Transverse colon (tissue), 4 donors: Measurements from ENCODE around the gene SLC22A3. TPM values are rescaled to one million over a fixed set of nuclear protein-coding genes. Genes with fewer than 3 reads are reported as not detected.
A peak's percentile ranks its signal among the peaks of the same experiment; 100 is the strongest.

Experiments
- DNase-seq: peaks from one replicate; pipeline ENCODE4 v3.0.0-alpha.2; 2019
- H3K27ac ChIP-seq, 4 donors: fragments of 200-600 bp; sonication (generic); 2 replicates each; pipeline ENCODE4 v1.5.1; 2016 to 2018; ENCODE audit warnings: inconsistent platforms in 4 of 4
- H3K27me3 ChIP-seq: fragments of 200-600 bp; sonication (generic); 2 replicates; pipeline ENCODE4 v1.5.1; 2017; ENCODE audit warnings: inconsistent platforms
- H3K36me3 ChIP-seq, 4 donors: fragments of 200-600 bp; sonication (generic); 2 replicates each; pipeline ENCODE4 v1.5.1; 2017 to 2019; ENCODE audit warnings: inconsistent platforms in 4 of 4
- H3K4me1 ChIP-seq, 4 donors: fragments of 200-600 bp; sonication (generic); 2 replicates each; pipeline ENCODE4 v1.5.1; 2017 to 2020; ENCODE audit warnings: inconsistent platforms in 4 of 4
- H3K4me3 ChIP-seq, 4 donors: fragments of 200-600 bp; sonication (generic); 1 replicate in 1 of 4; 2 replicates in 3 of 4; pipeline versions ENCODE4 v1.5.1 to v1.6.1; 2017 to 2019; ENCODE audit warnings: inconsistent platforms in 4 of 4
- H3K9me3 ChIP-seq, 2 donors: fragments of 200-600 bp; sonication (generic); 2 replicates each; pipeline ENCODE4 v1.5.1; 2017 to 2019; ENCODE audit warnings: inconsistent platforms in 2 of 2
- EP300 ChIP-seq: sonication (generic); formaldehyde crosslinking; IDR thresholded peaks from one replicate; pipeline ENCODE4 v1.6.1; 2017; ENCODE audit warnings: antibody characterized with exemption, low read depth
- POLR2A ChIP-seq: fragments of 450-650 bp; IDR thresholded peaks from one replicate; pipeline ENCODE4 v1.6.1; 2016; ENCODE audit warnings: antibody characterized with exemption, mild to moderate bottlenecking, moderate library complexity
- POLR2AphosphoS5 ChIP-seq, 3 donors: sonication (generic); formaldehyde crosslinking; IDR thresholded peaks; one replicate each; pipeline ENCODE4 v1.6.1; 2016; ENCODE audit warnings: antibody characterized with exemption in 3 of 3
- WGBS, 2 donors: methylation state at CpG; one replicate each; pipeline ENCODE4 v1.1.5; 2018; ENCODE audit warnings: low coverage in 1 of 2; 5-methylcytosine and 5-hydroxymethylcytosine counted together
- in situ Hi-C, 4 donors: fragments of 200-750 bp; cut with MboI; loops; one replicate each; pipeline versions ENCODE4 v1.15.0 to v1.15.1; 2017; ENCODE audit warnings: low sequenced_read_pairs in 3 of 4, low pct_ligation_motif_present in 1 of 4, low pct_unique_long_range_greater_than_20kb in 1 of 4
- intact Hi-C: fragments of 100-400 bp; cut with DNase I; formaldehyde crosslinking; loops from one replicate; pipeline ENCODE4 v1.15.1; 2023; ENCODE audit warnings: low total_unique reads
- total RNA-seq, 4 donors: library from RNA; depleted of rRNA; stranded (reverse); fragments of >200 nt; gene quantifications; one replicate each; pipeline ENCODE4 v1.1.0, GENCODE V29; 2016
- TF ChIP-seq, protein P1 (sequence below), 5 experiments: fragments of 200-600 bp in 3 of 5; fragments of 450-650 bp in 2 of 5; sonication (generic) in 3 of 5; IDR thresholded peaks; 1 replicate in 2 of 5; 2 replicates in 3 of 5; pipeline ENCODE4 v1.5.1; 2016 to 2017; ENCODE audit warnings: antibody characterized with exemption in 5 of 5, inconsistent platforms in 3 of 5, mild to moderate bottlenecking in 2 of 5, moderate library complexity in 1 of 5

SLC22A3 gene
- total RNA-seq, 4 donors from 2014 or later, result 4.5 to 12.0 (median 6.9) TPM

DNA sequence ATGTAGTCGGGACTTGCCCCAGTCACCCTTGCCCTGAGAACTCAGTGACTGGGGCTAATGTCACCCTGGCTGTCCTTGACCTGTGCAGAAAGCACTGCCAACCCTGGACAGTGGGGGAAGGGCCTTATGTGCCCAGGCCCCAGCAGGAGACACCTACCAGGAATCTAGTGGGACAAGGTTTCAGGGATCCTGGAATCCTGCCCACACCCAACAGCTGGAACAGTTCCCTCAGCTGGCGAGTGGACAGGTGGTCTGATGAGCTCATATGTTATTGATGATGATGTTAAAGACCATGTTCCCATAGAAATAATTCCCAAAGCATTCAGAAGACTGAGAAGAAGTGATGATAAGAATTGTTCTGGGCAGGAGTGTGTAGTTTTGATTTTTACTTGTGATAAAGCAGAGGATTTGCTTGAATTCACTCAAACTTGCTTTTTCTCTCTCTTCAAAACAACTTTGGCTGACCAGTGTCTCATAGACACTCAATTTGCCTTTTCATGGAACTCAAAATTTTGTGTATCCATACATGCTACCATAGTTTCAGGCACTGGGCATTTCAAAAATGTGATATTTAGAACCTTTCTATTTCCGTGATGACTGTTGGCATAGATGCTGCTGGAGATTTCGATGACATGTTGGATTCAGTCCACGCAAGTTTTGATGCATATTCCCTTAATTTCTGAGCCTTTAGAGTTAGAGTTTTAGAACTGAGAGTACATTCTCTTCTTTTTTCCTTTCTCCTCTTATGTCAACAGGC, 79.3 kb downstream of the SLC22A3 start:
- H3K27ac ChIP-seq, result peak overlapping the region in 1 of 4 donors; percentile 25

GRCh38 chr6:160428069-160428430, 79.9 kb downstream of the SLC22A3 start:
- peak in 1 of 3 donors; percentile 12 for TF ChIP-seq POLR2AphosphoS5 (IDR thresholded peaks at IDR 0.05)
- no peak for TF ChIP-seq POLR2A
- in situ Hi-C loops, result no loop called here
- H3K9me3 ChIP-seq, result no peaks in the 10 kb centered on the region
- H3K27me3 ChIP-seq, result no peaks in the 10 kb centered on the region
- 45 to 71% methylated on average over 2 to 4 of the region's 4 CpGs for WGBS, 2 donors
- no peaks in the 10 kb centered on the region for H3K36me3 ChIP-seq
- H3K27ac ChIP-seq, result peak overlapping the region in 1 of 4 donors; percentile 5
- H3K4me1 ChIP-seq, result peaks cover 0 to 17% (median 5%) of the 10 kb centered on the region in 4 donors
- H3K4me3 ChIP-seq, result no peak overlapping the region
- no peak for DNase-seq
- intact Hi-C loops, result no loop called here

More for the DNA sequence above, 79.3 kb downstream of the SLC22A3 start:
- TF ChIP-seq POLR2AphosphoS5 (IDR thresholded peaks at IDR 0.05), result no peak
- no peak for TF ChIP-seq POLR2A
- TF ChIP-seq, protein P1, sequence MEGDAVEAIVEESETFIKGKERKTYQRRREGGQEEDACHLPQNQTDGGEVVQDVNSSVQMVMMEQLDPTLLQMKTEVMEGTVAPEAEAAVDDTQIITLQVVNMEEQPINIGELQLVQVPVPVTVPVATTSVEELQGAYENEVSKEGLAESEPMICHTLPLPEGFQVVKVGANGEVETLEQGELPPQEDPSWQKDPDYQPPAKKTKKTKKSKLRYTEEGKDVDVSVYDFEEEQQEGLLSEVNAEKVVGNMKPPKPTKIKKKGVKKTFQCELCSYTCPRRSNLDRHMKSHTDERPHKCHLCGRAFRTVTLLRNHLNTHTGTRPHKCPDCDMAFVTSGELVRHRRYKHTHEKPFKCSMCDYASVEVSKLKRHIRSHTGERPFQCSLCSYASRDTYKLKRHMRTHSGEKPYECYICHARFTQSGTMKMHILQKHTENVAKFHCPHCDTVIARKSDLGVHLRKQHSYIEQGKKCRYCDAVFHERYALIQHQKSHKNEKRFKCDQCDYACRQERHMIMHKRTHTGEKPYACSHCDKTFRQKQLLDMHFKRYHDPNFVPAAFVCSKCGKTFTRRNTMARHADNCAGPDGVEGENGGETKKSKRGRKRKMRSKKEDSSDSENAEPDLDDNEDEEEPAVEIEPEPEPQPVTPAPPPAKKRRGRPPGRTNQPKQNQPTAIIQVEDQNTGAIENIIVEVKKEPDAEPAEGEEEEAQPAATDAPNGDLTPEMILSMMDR (IDR thresholded peaks at IDR 0.05), result no peak
- no peak for TF ChIP-seq EP300
- 80 to 88% methylated on average over 3 to 5 of the region's 5 CpGs for WGBS, 2 donors
- intact Hi-C loops (no loop called here), in situ Hi-C loops (no loop called here)
- no peaks in the 10 kb centered on the region for H3K27me3 ChIP-seq
- H3K36me3 ChIP-seq, result no peaks in the 10 kb centered on the region
- H3K4me1 ChIP-seq, result peaks cover 0 to 17% (median 5%) of the 10 kb centered on the region in 4 donors
- no peak for DNase-seq
- no peaks in the 10 kb centered on the region for H3K9me3 ChIP-seq
- no peak overlapping the region for H3K4me3 ChIP-seq

DNA sequence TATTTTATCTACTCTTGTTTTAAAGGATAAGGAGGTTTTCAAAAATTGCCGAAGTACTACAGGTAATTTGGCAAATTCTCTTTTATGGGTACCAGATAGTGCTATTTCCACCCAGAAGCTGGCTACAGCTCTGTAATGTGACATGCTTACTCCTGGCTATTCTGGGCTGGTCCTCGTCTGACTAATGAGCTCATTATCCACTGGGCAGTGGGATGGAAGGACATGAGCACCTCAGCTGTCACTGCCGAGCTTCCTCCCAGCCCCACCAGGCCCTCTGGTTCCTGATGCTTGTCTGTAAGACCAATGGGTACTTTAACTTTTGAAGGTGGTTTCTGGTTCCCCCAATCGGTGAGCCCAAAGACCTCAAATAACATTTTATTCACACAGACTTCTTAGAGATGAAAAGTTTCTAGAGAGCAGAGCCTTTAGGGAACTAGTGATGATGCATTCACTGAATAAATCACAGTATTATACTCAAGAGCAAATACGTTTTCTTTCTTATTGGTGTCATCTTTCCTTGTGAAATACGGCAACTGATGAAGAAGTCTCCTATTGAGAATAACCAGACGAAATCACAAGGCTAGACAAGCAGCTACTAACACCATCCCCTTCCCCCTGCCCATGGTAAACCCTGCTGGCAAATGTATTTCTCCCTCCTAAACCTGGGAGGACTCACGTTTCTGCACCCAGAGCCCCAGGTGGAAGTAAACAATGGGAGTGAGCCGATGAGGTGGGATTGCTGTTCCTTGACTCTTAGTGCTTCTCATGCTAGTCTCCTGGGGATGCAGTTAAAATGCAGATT, 80.8 kb downstream of the SLC22A3 start:
- Histone ChIP-seq H3K4me3 (no peak overlapping the region), H3K27ac (peak overlapping the region in 3 of 4 donors; percentile 35 to 80 (median 72)), H3K9me3 (no peaks in the 10 kb centered on the region), H3K27me3 (no peaks in the 10 kb centered on the region), H3K36me3 (no peaks in the 10 kb centered on the region), H3K4me1 (peaks cover 0 to 17% (median 5%) of the 10 kb centered on the region in 4 donors)
- in situ Hi-C loops (no loop called here), intact Hi-C loops (no loop called here)
- no peak for DNase-seq
- 68 to 93% methylated on average over 3 to 9 of the region's 9 CpGs for WGBS, 2 donors
- TF ChIP-seq POLR2AphosphoS5 (IDR thresholded peaks at IDR 0.05) (peak in 2 of 3 donors; percentile 13 to 23), EP300 (no peak)

DNA sequence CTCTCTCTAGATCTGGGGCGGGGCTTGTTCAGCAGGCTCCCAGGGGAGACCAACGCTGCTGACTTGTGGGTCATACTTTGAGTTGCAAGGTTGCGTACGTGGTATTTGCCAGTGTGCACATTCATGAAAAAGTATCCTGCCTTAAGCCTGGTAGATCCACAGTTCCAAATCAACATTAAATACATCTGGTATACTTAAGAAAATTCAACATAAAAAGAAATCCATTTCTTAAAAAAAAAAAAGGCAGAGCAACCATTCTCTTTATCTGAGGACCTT, 81.4 kb downstream of the SLC22A3 start:
- Histone ChIP-seq H3K27me3 (no peaks in the 10 kb centered on the region), H3K9me3 (no peaks in the 10 kb centered on the region), H3K36me3 (no peaks in the 10 kb centered on the region), H3K27ac (peak overlapping the region in 3 of 4 donors; percentile 71 to 80 (median 72)), H3K4me3 (no peak overlapping the region), H3K4me1 (peaks cover 0 to 17% (median 5%) of the 10 kb centered on the region in 4 donors)
- no peak for TF ChIP-seq POLR2AphosphoS5 (IDR thresholded peaks at IDR 0.05)
- no peak for TF ChIP-seq POLR2A
- TF ChIP-seq EP300, result no peak
- TF ChIP-seq, protein P1 (IDR thresholded peaks at IDR 0.05), result no peak
- WGBS, 2 donors, result 82% methylated on average over 4 of the region's 4 CpGs; no CpG with 5 or more reads in 1 of the 2 donors
- DNase-seq, result no peak
- intact Hi-C loops, result no loop called here
- in situ Hi-C loops, result no loop called here

DNA sequence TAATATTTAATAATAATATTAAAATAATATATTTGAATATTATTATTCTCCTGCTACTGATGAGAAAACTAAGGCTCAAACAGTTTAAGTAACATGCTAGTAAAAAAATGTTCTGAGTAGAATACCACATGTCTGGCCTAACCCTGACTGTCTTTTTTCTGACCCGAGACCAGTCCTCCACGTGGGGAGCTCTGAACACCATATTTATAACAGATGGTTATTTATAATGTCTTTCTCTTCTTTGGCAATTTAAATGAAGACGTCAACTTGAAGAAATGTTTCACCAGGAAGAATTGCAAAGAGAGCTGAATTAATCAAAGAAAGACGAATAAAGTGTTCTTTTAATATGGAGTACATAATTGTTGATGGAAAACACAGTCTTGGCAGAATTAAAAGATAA, 82.0 kb downstream of the SLC22A3 start:
- in situ Hi-C loops, result no loop called here
- no peaks in the 10 kb centered on the region for H3K9me3 ChIP-seq
- TF ChIP-seq, protein P1 (IDR thresholded peaks at IDR 0.05), result no peak
- TF ChIP-seq POLR2A (no peak), POLR2AphosphoS5 (IDR thresholded peaks at IDR 0.05) (peak; percentile 13 to 42 (median 22))
- H3K4me1 ChIP-seq, result peaks cover 0 to 17% (median 5%) of the 10 kb centered on the region in 4 donors
- peak overlapping the region; percentile 64 to 80 (median 72) for H3K27ac ChIP-seq
- WGBS, 2 donors, result 49 to 59% methylated on average over 4 of the region's 4 CpGs
- H3K4me3 ChIP-seq, result no peak overlapping the region
- intact Hi-C loops, result loop anchor here (5.0 kb wide), 2 partner anchors 38 to 83 kb away; partner anchors contain the start of gene SLC22A3
- H3K36me3 ChIP-seq, result no peaks in the 10 kb centered on the region
- no peak for DNase-seq
- no peaks in the 10 kb centered on the region for H3K27me3 ChIP-seq
